Cardiac fibroblast (primary cell): Measurements from ENCODE around the gene PSTPIP1.
A peak's percentile ranks its signal among the peaks of the same experiment; 100 is the strongest.

Experiments
- DNase-seq, 2 donors: peaks; one replicate each; pipeline versions ENCODE4 v3.0.0 to v3.0.0-alpha.2; 2010; ENCODE audit warnings: low read depth in 2 of 2
- H3K4me3 ChIP-seq, 2 donors: replicated peaks in 1 of 2; 1 replicate in 1 of 2; 2 replicates in 1 of 2; pipeline ENCODE4 v1.5.1; 2011; ENCODE audit warnings: low read depth in 2 of 2, low read length in 2 of 2, mild to moderate bottlenecking in 2 of 2, moderate library complexity in 1 of 2
- CTCF ChIP-seq: IDR thresholded peaks from one replicate; pipeline ENCODE4 v1.5.1; 2011; ENCODE audit warnings: low read depth, mild to moderate bottlenecking, low read length, inconsistent platforms

PSTPIP1 gene

GRCh38 chr15:77066971-77067690, 72.2 kb downstream of the PSTPIP1 start:
- no peak overlapping the region for H3K4me3 ChIP-seq
- no peak for TF ChIP-seq CTCF
- peak in 1 of 2 donors; percentile 34 for DNase-seq

- TF ChIP-seq CTCF = no peak
- H3K4me3 ChIP-seq = no peak overlapping the region
- no peak for DNase-seq
Observed at GRCh38 chr15:77067691-77068367, 72.9 kb downstream of the PSTPIP1 start.

- no peak for TF ChIP-seq CTCF
- no peak overlapping the region for H3K4me3 ChIP-seq
- DNase-seq = no peak
Observed at GRCh38 chr15:77068633-77069032, 73.7 kb downstream of the PSTPIP1 start.

- TF ChIP-seq CTCF = no peak
- no peak for DNase-seq
- peak overlapping the region; percentile 67 to 72 for H3K4me3 ChIP-seq
Observed at GRCh38 chr15:77069521-77070121, 74.7 kb downstream of the PSTPIP1 start.

- TF ChIP-seq CTCF = no peak
- DNase-seq = no peak
- peak overlapping the region; percentile 67 to 72 for H3K4me3 ChIP-seq
Observed at GRCh38 chr15:77070180-77070494, 75.2 kb downstream of the PSTPIP1 start.

GRCh38 chr15:77070495-77071304, 75.8 kb downstream of the PSTPIP1 start, which contains the start of gene TSPAN3:
Gene TSPAN3, minus strand, starts transcription at chr15:77071109. Its CDS starts 155 bp downstream, at chr15:77070954.
- H3K4me3 ChIP-seq = peak within 1 kb of the TSS; percentile 67 to 72
- no peak for TF ChIP-seq CTCF
- peak; percentile 92 to 94 for DNase-seq
